Measurements from ENCODE around the gene TAS2R30.

DNA sequence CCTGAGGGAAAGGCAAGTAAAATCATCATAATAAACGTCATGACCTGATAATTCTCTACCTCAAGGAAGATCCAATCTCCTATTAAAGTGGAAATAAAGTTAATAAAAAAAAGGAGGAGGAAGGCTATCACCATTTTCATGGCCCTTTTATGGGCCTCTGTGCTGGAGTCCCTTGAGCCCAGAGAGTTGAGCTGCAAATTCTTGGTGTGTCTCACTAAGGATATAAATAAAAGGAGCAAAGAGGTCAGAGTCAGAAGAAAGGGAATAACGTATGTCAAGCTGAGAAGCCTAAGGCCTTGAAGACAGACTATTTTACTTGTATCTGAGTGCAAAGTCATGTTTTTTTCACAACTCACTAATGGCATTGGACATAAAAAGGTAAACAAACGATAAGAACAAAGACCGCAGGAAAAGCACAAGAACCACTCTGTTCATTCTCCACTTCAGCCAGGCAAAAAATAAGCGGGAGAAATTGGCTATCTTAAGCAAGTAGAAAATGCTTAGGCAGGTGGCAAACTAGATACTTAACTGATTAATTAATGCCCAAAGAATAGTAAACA is 24.5 kb upstream of the TAS2R30 start:
- TF ChIP-seq, protein P1, sequence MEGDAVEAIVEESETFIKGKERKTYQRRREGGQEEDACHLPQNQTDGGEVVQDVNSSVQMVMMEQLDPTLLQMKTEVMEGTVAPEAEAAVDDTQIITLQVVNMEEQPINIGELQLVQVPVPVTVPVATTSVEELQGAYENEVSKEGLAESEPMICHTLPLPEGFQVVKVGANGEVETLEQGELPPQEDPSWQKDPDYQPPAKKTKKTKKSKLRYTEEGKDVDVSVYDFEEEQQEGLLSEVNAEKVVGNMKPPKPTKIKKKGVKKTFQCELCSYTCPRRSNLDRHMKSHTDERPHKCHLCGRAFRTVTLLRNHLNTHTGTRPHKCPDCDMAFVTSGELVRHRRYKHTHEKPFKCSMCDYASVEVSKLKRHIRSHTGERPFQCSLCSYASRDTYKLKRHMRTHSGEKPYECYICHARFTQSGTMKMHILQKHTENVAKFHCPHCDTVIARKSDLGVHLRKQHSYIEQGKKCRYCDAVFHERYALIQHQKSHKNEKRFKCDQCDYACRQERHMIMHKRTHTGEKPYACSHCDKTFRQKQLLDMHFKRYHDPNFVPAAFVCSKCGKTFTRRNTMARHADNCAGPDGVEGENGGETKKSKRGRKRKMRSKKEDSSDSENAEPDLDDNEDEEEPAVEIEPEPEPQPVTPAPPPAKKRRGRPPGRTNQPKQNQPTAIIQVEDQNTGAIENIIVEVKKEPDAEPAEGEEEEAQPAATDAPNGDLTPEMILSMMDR (IDR thresholded peaks at IDR 0.05), result no peak
- TF ChIP-seq POLR2AphosphoS5 (IDR thresholded peaks at IDR 0.05) (no peak), POLR2A (IDR thresholded peaks at IDR 0.05) (no peak), EP300 (IDR thresholded peaks at IDR 0.05) (no peak)

Data from stomach (tissue), 4 donors.